OCI-LY1 (cell line): ENCODE results near the gene RHOU.

Experiments
- EZH2 ChIP-seq: fragments of 200-600 bp; sonication (generic), shearing (Covaris generic); IDR thresholded peaks from 2 replicates; pipeline ENCODE4 v1.8.0; 2017; ENCODE audit warnings: borderline replicate concordance, mixed run types, mild to moderate bottlenecking, antibody characterized with exemption, low read length, moderate library complexity, mixed read lengths
- TF ChIP-seq, protein P1 (sequence below): fragments of 200-600 bp; sonication (generic), shearing (Covaris generic); IDR thresholded peaks from 2 replicates; pipeline ENCODE4 v1.5.1; 2017; ENCODE audit warnings: mild to moderate bottlenecking, antibody characterized with exemption, low read length, moderate library complexity, mixed read lengths

DNA sequence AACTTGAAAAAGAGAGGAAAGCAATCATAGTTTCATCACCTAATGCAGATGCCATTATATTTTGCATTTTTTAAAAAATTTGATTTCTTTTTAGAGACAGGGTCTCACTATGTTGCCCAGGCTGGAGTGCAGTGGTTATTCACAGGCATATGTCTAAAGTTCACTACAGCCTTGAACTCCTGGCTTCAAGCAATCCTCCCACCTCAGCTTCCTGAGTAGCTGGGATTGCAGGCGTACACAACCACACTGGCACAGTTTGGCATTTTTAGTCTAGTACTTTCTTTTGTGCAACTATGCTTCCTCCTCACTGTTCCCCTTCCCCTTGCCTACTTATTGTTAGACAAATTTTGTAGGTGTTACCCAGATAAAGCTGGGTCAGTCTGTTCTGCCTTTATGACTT, 18.0 kb downstream of the RHOU start:
- TF ChIP-seq, protein P1, sequence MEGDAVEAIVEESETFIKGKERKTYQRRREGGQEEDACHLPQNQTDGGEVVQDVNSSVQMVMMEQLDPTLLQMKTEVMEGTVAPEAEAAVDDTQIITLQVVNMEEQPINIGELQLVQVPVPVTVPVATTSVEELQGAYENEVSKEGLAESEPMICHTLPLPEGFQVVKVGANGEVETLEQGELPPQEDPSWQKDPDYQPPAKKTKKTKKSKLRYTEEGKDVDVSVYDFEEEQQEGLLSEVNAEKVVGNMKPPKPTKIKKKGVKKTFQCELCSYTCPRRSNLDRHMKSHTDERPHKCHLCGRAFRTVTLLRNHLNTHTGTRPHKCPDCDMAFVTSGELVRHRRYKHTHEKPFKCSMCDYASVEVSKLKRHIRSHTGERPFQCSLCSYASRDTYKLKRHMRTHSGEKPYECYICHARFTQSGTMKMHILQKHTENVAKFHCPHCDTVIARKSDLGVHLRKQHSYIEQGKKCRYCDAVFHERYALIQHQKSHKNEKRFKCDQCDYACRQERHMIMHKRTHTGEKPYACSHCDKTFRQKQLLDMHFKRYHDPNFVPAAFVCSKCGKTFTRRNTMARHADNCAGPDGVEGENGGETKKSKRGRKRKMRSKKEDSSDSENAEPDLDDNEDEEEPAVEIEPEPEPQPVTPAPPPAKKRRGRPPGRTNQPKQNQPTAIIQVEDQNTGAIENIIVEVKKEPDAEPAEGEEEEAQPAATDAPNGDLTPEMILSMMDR, result no peak
- no peak for TF ChIP-seq EZH2
